ENCODE results near the gene MCM7.

MCM7 gene

DNA sequence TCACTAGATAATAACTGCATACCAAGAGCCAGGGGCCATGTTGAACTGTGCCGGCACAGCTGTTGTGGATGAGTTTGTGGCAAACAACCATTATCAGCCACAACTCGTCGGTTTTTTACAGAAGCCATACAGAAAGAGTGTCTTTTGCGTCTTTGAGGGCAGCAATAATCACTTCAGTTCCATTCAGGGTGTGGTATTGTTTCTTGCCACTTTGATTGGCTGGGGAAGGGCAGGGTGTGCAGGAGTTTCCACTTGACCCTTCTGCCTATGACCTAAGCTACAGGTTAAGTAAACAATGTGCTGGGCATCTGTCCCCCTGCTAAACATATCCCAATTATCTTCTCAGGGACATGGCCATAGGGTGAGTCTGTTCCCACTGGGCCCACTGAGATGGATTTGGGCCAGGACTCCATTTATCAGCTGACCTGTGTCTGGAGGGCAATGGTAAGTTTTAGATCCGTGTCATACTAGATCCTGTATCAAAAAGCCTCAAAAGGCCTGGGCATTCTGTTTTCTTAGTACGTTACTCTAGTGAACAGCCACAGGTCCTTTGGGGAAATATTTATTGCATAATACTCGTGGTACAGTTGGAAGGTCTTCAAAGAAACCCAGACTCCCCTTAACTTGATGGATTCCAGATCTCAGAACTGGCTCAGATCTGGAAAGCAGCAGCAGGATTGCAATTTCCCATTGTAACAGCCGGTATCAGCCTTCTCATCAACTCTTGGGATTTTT, 35.6 kb downstream of the MCM7 start:
- DNase-seq, result peak; percentile 73

DNA sequence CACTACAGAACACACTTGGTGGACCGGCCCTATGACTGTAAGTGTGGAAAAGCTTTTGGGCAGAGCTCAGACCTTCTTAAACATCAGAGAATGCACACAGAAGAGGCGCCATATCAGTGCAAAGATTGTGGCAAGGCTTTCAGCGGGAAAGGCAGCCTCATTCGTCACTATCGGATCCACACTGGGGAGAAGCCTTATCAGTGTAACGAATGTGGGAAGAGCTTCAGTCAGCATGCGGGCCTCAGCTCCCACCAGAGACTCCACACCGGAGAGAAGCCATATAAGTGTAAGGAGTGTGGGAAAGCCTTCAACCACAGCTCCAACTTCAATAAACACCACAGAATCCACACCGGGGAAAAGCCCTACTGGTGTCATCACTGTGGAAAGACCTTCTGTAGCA, 37.0 kb downstream of the MCM7 start:
- DNase-seq, result no peak

DNA sequence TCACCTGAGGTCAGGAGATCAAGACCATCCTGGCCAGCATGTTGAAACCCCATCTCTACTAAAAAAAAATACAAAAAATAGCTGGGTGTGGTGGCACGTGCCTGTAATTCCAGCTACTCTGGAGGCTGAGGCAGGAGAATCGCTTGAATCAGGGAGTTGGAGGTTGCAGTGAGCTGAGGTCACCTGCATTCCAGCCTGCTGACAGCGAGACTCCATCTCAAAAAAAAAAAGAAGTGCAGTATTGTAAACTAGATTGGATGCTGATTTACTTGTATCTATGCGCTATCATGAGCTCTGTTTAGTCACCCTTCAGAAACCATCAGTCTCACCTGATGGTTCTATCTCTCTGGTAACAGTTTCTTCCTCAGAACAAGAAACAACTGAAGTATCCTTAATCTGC, 37.8 kb downstream of the MCM7 start:
- no peak for DNase-seq

DNA sequence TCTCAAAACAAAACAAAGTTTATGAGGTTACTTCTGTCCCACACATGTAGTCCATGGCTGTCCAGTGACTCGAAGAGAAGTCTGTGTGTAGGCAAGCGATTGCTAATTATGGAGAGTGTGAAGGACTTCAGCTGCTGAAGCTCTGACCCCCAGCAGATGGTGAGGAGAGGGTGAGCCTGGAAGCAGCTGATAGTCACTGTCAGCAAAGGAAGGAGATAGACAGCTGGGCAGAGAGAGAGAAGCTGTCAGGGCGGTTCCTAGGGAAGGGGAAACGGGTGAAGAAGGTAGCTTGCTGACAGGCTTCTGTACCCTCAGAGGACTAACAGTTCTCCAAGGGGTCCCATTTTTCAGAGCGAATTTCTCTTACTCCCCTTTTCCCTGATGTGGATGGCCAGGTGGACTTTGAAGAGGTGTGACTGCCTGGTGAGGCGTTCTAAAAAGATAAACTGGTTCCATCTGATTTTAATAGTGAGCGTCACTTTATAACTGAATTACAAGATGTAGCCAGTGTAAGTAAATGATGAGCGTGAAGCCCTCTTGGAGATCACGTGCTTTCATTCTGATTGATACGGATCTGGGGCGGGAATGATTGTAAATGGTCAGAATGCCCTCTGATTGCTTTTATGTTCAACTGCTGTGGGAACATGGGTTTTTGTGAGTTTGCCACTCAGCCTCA, 39.5 kb downstream of the MCM7 start:
- DNase-seq, result no peak

DNA sequence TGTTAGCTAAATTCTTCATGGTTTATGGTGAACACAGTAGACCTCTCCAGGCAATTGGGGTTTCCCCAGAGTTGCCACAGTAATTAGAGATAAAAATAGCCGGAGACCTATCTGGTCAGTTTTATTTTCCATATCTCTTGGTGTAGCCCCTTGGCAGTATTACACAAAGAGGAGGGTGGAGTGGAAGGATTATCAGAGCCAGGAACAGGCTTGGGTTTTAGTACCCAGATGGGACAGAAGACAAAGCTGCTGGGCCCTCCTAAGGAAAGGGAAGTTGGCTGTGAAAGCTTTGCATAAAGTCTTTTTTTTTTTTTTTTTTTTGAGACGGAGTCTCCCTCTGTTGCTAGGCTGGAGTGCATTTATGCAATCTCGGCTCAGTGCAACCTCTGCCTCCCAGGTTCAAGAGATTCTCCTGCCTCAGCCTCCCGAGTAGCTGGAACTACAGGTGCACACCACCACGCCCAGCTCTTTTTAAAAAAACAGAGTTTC, 41.9 kb downstream of the MCM7 start:
- no peak for DNase-seq

DNA sequence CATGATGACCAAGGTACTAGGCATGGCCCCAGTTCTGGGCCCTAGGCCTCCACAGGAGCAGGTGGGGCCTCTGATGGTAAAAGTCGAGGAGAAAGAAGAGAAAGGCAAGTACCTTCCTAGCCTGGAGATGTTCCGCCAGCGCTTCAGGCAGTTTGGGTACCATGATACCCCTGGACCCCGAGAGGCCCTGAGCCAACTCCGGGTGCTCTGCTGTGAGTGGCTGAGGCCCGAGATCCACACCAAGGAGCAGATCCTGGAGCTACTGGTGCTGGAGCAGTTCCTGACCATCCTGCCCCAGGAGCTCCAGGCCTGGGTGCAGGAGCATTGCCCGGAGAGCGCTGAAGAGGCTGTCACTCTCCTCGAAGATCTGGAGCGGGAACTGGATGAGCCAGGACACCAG, 44.2 kb downstream of the MCM7 start:
- DNase-seq, result no peak

DNA sequence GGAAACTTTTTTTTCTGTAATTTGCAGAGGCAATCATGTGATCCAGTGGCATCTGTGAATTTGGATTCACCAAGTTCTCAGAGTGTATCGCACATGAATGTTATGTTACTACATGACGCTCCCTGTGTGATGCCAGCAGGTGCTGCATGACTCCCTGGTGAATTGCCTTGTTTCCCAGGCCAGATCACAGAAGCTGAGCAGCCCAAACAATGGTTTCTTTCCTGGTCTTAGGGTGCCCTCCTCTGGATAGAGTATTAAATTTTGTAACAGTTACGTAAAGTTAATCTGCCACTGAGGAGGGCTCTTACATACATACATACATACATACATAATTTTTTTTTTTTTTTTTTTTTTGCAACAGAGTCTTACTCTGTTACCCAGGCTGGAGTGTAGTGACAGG, 48.0 kb downstream of the MCM7 start:
- DNase-seq, result peak; percentile 32

DNA sequence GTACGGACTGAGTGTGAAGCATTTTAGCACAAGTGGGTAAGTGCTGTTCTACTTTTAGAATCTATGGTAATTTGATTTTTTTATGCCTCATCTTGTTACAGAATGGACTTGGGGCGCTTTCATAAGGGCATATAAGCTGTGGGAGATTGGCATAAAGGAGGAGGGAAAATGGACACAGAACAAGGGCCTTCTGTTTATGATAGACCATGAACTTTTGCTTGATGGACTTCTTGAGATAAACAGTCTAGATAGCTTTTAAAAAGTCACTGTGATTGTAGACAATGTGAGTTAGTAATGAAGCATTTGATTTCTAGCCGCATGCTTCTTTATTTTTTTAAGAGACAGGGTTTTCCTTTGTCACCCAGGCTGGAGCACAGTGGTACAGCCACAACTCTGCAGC, 49.6 kb downstream of the MCM7 start:
- DNase-seq, result no peak

DNA sequence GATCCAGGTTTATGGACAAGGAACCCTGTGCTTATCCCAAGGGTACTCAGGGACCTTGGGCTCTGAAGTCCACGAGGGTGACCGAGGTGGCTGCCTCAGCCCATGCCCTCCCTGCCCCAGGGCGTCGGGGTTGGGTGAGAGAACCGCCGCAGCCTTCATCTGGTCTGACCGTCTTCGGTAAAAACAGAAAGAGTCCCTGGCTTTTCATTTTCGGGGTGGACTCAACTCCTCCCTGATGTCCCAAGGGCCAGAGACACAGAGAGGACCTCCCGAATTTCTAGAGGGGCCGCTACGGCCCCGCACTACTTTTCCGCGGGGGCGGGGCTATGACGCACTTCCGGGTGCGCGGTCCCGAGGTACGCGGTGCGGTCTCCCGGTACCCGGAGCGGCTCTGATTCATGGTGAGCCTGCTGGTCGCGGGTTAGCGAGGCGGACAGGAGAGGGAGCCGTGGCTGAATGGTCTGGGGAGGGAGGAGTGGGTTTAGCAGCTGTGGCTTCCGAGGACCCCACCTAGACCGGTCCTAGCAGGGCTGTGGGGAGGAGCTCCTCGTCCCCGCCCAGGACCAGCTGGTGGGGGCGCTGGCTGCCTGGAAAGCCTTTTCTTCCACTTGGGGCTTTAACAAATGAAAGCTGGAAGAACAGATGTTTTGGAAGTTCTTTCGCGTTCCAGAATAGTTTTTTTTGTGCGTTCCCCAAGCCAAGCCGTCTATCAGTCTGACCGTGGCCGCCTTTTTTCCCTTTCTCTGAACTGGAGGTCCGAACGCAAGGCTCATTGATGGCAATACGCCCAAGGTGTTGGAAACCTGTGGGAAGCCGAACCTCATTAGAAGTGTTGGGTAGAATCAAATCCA, 51.5 kb downstream of the MCM7 start, which contains the start of gene ZSCAN21:
Gene ZSCAN21, plus strand, starts transcription at position 334 of the 851 bp plus-strand sequence. CDS start 7,233 bp downstream, outside the sequence.
- DNase-seq, result peak; percentile 84

DNA sequence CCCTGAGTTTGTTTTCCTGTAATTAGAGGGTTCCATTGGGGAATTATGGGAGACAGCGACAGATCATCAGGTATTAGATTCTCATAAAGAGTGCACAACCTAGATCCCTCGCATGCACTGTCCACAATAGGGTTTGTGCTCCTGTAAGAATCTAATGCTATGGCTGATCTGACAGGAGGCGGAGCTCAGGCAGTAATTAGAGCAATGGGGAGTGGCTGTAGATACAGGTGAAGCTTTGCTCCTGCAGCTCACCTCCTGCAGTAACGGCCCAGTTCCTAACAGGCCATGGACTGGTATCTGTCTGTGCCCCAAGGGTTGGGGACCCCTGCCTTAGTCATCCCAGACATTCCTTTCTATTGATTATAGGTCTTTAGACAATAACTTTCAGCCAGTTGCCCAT, 52.5 kb downstream of the MCM7 start:
- no peak for DNase-seq

DNA sequence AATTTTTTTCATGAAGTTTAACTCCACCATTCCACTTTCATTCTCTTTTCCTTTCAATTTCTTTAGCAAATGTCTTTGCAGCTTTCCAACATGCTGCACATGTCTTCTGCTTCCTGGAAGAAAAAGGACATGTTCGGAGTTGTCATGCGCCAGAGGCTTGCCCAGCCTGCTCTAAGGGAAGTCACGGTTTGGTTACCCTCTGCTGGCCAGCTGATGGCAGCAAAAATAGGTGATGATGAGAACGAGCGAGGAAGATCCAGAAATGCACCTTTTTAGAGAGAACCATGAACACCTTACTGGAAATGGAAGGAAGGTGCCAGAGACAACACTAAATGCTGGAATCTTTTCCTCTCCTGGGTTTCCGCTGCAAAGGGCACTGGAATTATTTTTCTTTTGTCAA, 56.5 kb downstream of the MCM7 start:
- no peak for DNase-seq
